NOMO-1 treated with dmso at 0.1 percent for 144 hours (cell line): ENCODE measurements around the gene TSTD1.
"Not testable (repeated sequence)": the region's sequence is repeated elsewhere in the genome, so short reads cannot be mapped to it uniquely, and the experiment has no call there.

ENCODE experiments used
- DNase-seq: peaks from one replicate; lab custom pipeline; 2025; ENCODE audit not compliant: unreplicated experiment; lab: John Stamatoyannopoulos, UW

TSTD1 gene

DNA sequence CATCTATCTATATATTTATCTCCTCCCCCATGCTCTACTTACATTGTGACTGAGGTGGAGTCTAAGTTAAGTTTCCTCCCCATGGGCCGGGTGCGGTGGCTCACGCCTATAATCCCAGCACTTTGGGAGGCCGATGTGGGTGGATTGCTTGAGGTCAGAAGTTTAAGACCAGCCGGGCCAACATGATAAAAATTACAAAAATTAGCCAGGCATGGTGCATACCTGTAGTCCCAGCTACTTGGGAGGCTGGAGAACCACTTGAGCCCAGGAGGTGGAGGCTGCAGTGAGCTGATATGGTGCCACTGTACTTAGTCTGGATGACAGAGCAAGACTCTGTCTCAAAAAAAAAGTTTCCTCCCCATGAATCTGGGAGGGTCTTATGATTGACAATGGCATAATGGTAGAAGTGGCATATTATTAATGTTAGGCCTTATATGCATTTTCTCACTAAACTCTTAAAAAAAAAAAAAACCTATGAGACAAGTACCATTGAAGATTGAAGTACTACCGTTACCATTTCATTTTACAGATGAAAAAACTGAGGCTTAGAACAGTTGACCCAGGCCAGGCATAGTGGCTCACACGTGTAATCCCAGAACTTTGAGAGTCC, 29.1 kb downstream of the TSTD1 start:
- DNase-seq, result no peak

DNA sequence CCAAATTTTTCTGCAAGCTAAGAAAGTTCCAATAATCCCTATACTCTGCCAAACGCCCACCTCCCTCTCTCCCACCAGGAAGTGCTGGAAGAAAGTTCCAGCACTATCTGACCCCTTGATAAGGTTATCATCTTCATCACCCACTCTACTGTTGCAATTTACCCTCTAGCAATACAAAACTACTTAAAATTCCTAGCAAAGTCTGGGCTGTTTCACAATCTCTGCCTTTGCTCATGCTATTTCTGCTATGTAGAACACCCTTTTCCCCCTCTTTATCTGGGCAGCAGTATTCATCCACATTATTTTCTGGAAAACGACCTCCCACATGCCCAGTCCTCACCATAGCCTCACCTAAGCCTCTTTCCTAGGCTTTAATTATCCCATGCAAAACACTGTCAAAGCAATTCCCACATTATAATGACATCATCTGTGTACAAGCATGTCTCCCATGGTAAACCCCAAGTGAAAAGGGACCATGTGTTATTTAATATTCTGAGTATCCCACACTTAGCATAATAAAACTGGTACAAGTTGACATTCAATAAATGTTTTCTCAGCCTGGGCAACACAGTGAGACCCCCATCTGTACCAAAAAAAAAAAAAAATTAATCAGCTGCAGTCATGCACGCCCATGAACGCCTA, 29.8 kb downstream of the TSTD1 start:
- DNase-seq, result no peak

DNA sequence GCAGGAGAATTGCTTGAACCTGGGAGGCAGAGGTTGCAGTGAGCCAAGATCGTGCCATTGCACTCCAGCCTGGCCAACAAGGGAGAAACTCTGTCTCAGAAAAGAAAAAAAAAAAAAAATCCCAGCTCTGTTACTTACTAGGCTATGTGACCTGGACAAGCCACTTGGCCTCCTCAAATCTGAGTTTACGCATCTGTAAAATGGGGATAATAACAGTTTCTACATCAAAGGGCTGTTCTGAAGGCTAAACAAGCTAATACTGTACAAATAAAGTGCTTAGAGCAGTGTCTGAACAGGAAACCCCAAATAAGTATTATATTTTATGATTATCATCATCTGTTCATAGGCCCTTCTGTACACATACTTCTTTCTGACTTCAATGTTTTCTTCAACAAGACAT, 31.4 kb downstream of the TSTD1 start:
- DNase-seq, result no peak

DNA sequence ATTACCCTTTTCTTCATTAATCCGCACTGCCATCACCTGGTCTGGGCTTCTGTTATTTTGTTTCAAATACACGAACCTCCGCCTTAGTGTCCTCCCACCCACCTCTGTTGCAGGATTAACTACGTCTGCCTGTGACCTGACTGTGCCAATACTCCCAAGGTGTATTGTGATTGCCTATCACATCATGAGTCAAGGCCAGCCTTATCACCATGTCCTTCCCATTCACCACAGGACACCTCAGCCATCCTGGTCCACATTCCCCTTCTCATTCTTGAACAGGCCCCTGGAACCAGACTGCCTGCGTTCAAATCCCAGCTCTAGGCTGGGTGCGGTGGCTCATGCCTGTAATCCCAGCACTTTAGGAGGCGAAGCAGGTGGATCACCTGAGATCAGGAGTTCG, 32.2 kb downstream of the TSTD1 start:
- DNase-seq, result no peak

DNA sequence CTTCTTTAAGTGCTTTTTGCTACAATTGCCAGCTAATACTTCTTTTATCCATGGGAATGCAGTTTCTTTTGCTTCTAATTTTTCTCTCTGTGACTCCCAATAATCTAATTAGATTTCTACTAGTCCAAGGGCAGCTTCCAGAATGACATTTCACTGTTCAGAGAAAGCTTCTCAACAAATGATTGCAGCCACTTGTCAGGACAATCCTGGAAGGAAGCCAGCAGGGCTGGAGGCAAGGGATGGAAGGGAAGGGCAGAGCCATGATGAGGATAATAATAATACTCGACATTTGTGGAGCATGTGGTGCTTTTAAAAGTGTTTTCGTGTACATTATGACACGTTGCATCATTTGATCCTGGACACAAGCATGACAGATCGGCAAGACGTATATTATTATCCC, 37.2 kb downstream of the TSTD1 start:
- no peak for DNase-seq

DNA sequence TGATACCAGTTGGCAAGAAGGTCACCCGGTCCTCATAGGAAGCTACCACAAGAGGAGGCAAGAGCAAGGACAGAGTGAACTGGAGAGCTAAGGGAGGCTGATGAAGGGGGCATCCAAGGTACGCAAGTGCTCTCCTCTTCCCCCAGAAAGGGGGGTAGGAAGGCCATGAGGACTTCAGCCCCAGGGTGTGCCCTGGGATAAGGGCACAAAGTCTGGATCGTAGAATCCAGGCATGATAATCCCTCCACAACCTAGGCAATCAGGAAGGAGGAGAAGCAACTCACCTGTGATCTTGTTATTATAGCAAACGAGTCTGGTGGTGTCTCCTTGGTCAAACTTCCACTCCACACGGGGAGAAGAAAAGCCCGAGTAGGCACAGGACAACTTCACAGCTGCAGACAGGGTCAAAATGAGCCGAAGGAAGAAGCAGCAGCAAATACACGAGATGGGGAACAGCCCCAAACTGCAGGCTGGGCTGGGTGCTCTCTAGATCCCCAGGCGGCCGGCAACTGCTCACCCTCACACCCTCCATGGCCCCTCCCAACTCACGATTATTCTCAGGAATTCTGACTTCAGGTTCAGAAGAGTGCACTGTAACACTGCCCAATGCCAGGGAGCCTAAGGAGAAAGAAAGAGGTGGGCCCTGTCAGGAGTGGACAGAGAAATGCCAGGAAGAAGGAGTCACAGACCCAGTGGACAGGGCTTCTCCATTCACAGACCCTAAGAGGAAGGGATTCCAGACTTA, 37.9 kb downstream of the TSTD1 start:
- DNase-seq, result no peak

DNA sequence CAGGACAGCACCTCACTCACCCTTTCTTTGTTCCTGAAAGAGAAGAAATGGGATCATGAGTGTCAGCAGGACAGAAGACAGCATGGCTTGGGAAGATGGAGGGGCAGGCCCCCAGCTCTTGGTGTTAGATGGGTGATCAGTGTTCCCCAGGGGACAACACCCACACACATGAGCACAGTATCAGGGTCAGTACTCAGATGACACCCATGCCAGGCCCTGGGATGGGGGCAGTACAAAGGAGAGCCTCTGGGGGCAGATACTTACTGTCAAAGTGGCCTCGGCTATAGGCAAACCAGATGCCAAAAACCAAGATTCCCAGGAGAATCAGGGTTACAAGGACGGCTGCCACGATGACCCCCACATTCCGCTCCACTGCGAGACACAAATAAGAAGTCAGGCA, 39.4 kb downstream of the TSTD1 start:
- no peak for DNase-seq

DNA sequence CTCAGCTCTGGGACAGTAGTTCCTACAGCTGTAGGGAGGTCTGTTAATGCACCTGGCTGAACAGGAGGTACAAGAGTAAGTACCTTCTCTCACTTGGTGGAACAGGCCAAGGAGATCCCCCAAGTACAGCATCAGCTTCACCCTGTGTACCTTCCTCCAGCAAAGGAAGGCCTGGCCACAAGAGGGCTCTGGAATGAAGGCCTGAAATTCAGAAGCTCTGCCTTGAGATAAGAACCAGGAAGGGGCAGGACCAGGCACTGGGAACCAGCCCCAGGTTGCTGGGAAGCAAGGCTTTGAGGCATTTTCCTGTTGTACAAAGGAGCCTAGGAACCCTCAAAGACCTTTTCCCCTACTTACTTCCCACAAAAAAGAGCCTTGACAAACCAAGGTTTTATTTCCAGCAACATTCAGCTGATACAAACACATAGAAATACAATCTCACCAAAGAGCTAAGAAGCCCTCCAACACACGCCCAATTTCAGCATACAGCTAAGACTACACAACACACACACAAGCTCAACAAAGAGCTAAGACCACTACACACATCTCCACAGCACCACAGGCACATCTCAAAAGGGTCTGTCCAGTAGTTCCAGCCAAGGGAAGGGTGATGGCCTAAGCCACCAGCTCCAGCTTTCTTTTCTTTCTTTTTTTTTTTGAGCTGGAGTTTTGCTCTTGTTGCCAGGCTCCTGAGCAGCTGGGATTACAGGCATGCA, 41.3 kb downstream of the TSTD1 start:
- DNase-seq, result peak; percentile 26

DNA sequence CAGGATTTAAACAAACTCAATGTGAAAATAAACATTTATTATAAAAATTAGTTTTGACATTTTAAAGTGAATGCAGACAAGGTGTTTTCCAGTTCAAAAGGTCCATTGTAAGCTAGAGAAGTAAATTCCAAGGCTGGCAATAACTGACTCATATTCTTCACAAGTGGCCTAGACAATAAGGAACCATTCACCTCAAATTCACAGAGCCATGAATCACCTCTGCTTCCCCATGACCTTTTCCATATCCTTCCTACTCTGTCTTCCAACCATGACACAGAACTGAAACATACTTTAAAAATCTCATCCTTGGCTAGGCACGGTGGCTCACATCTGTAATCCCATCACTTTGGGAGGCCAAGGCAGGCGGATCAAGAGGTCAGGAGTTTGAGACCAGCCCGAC, 42.6 kb downstream of the TSTD1 start:
- DNase-seq, result no peak

DNA sequence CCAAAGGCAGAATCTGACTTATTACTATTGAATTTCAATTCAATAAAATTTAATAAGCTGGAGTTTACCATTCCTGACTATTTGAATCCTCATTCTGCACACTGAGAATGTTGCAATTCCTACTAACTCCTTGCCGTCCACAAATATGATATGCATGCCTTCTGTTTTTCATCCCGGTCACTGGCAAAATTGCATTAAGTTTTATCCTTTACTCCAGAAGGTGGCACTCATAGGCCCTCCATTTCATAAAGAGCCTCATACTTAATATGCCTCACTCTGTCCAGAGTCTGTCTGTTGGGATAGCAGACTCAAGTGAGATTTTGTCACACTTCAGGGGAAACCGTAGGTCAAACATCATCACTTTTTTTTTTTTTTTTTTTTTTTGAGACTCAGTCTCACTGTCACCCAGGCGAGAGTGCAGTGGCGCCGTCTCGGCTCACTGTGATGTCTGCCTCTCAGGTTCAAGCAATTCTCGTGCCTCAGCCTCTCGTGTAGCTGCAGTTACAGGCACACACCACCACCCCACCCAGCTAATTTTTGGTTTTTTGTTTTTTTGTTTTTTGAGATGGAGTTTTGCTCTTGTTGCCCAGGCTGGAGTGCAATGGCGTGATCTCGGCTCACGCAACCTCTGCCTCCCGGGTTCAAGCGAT, 45.1 kb downstream of the TSTD1 start:
- DNase-seq, result no peak

DNA sequence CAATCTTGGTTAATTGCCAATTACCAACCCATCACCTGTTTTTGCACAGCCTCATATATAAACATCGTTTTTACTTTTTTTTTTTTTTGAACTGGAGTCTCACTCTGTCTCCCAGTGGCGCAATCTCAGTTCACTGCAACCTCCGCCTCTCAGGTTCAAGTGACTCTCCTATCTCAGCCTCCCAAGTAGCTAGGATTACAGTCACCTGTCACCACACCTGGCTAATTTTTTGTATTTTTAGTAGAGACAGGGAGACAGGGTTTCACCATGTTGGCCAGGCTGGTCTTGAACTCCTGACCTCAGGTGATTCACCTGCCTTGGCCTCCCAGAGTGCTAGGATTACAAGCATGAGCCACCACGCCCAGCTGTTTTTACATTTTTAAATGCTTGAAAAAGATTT, 46.7 kb downstream of the TSTD1 start:
- DNase-seq, result not testable (repeated sequence)
